Mesendoderm (in vitro differentiated cells): ENCODE measurements around the gene CEP104.

Experiments used
- DNase-seq: peaks from one replicate; pipeline ENCODE4 v3.0.0; 2013
- H2AK5ac ChIP-seq: 2 replicates; pipeline ENCODE4 v1.6.1; 2013; ENCODE audit warnings: low read length, inconsistent platforms
- H2BK120ac ChIP-seq: 2 replicates; pipeline ENCODE4 v1.6.1; 2013; ENCODE audit warnings: low read depth, mild to moderate bottlenecking, low read length, moderate library complexity, mixed read lengths
- H2BK15ac ChIP-seq: replicated peaks from 2 replicates; pipeline ENCODE4 v1.6.1; 2013; ENCODE audit warnings: low read depth, mild to moderate bottlenecking, moderate library complexity
- H2BK5ac ChIP-seq: 2 replicates; pipeline ENCODE4 v1.6.1; 2013; ENCODE audit warnings: low read length, inconsistent platforms
- H3K18ac ChIP-seq: 2 replicates; pipeline ENCODE4 v1.6.1; 2013; ENCODE audit warnings: mild to moderate bottlenecking, low read length, mixed read lengths
- H3K23ac ChIP-seq: one replicate; pipeline ENCODE4 v1.6.1; 2013; ENCODE audit warnings: low read length
- H3K27ac ChIP-seq: 2 replicates; pipeline ENCODE4 v1.5.1; 2013; ENCODE audit warnings: low read depth, mild to moderate bottlenecking, inconsistent platforms, low read length, moderate library complexity
- H3K27me3 ChIP-seq: 2 replicates; pipeline ENCODE4 v1.6.1; 2013; ENCODE audit warnings: low read length, control low read depth, mild to moderate bottlenecking, inconsistent platforms; ENCODE audit not compliant: insufficient read depth, poor library complexity
- H3K36me3 ChIP-seq: 2 replicates; pipeline ENCODE4 v1.6.1; 2013; ENCODE audit warnings: low read length, inconsistent platforms; ENCODE audit not compliant: control insufficient read depth, insufficient read depth
- H3K4ac ChIP-seq: one replicate; pipeline ENCODE4 v1.6.1; 2013; ENCODE audit warnings: low read depth, mild to moderate bottlenecking, low read length, moderate library complexity
- H3K4me1 ChIP-seq: 2 replicates; pipeline ENCODE4 v1.6.1; 2013; ENCODE audit warnings: low read depth, low read length, inconsistent platforms; ENCODE audit not compliant: control insufficient read depth
- H3K4me2 ChIP-seq: 2 replicates; pipeline ENCODE4 v1.6.1; 2013; ENCODE audit warnings: low read length
- H3K4me3 ChIP-seq: 2 replicates; pipeline ENCODE4 v1.5.1; 2013; ENCODE audit warnings: mild to moderate bottlenecking, low read length
- H3K56ac ChIP-seq: one replicate; pipeline ENCODE4 v1.6.1; 2013; ENCODE audit warnings: low read length
- H3K79me1 ChIP-seq: 2 replicates; pipeline ENCODE4 v1.6.1; 2013; ENCODE audit warnings: low read length, inconsistent platforms
- H3K79me2 ChIP-seq: 2 replicates; pipeline ENCODE4 v1.6.1; 2013; ENCODE audit warnings: mild to moderate bottlenecking, low read length; ENCODE audit not compliant: control insufficient read depth, insufficient read depth
- H3K9ac ChIP-seq: 2 replicates; pipeline ENCODE4 v1.6.1; 2013; ENCODE audit warnings: low read length, inconsistent platforms
- H4K5ac ChIP-seq: one replicate; pipeline ENCODE4 v1.6.1; 2013; ENCODE audit warnings: low read length
- H4K8ac ChIP-seq: one replicate; pipeline ENCODE4 v1.6.1; 2013; ENCODE audit warnings: low read depth, mild to moderate bottlenecking, control low read depth, low read length, moderate library complexity
- whole genome bisulfite sequencing: extraction: QIAGEN DNeasy Blood & Tissue Kit; methylation state at CpG from one replicate; pipeline ENCODE4 v1.1.7; 2013; ENCODE audit warnings: low lambda C conversion rate, missing lambda C conversion rate; ENCODE audit not compliant: insufficient coverage; ENCODE audit errors: extremely low coverage; 5-methylcytosine and 5-hydroxymethylcytosine counted together

The CEP104 gene

DNA sequence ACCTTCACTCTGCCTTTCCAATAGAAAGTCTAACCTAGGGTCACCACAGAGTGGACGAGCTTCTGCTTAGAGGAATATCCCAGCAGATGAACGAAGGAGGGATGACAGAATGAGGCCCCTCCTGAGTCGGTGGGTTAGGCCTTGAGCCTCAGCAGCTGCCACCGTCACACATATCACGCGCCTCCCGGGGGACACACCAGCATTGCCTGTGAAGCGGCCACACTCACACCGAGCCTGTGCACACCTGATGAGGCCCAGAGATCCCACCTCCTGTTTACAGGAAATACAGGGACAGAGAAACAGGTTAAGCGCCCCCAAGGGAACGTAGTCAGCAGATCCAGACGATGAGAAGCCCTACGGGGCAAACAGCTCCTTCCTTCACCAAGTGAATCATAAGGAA lies 35.6 kb downstream of the CEP104 start:
- no peak overlapping the region for H4K5ac ChIP-seq
- no peak overlapping the region for H3K4me2 ChIP-seq
- no peak for DNase-seq
- H3K27ac ChIP-seq = no peak overlapping the region
- WGBS = no CpG with 5 or more reads among the region's 13 CpGs
- no peak overlapping the region for H4K8ac ChIP-seq
- no peaks in the 10 kb centered on the region for H3K4me1 ChIP-seq
- no peak overlapping the region for H2AK5ac ChIP-seq
- H2BK120ac ChIP-seq = no peak overlapping the region
- peaks cover 3% of the 10 kb centered on the region for H3K36me3 ChIP-seq
- no peak overlapping the region for H3K9ac ChIP-seq
- H2BK15ac ChIP-seq = no peak overlapping the region
- no peak overlapping the region for H3K18ac ChIP-seq
- no peak overlapping the region for H3K56ac ChIP-seq
- H2BK5ac ChIP-seq = no peak overlapping the region
- no peaks in the 10 kb centered on the region for H3K27me3 ChIP-seq
- H3K79me2 ChIP-seq = no peaks in the 10 kb centered on the region
- no peak overlapping the region for H3K4me3 ChIP-seq
- no peaks in the 10 kb centered on the region for H3K79me1 ChIP-seq
- no peak overlapping the region for H3K4ac ChIP-seq
- no peak overlapping the region for H3K23ac ChIP-seq

DNA sequence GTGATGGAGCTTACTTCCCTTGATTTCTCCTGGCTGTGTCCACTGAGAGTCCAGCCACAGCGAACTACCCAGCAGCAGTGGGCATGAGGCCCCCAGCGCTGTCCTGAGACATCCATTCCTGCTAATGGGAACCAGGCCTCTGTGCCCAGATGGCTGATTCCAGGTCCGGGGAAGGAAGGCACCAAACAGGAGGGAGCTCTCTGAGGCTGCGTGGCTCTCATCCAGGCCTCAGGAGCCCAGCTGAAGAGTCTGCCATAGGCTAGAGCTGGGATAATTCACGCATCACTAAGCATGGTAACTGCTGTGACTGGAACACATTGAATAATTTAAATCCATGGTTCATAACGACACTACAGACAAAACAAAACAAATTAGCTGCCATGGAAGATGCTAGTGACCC lies 36.0 kb downstream of the CEP104 start:
- H3K4me1 ChIP-seq = no peaks in the 10 kb centered on the region
- H3K4me3 ChIP-seq = no peak overlapping the region
- no peak overlapping the region for H3K4ac ChIP-seq
- no peak for DNase-seq
- H3K56ac ChIP-seq = no peak overlapping the region
- no peak overlapping the region for H2BK15ac ChIP-seq
- no peak overlapping the region for H2AK5ac ChIP-seq
- no peaks in the 10 kb centered on the region for H3K79me1 ChIP-seq
- H3K9ac ChIP-seq = no peak overlapping the region
- H3K79me2 ChIP-seq = no peaks in the 10 kb centered on the region
- no peak overlapping the region for H4K8ac ChIP-seq
- peaks cover 3% of the 10 kb centered on the region for H3K36me3 ChIP-seq
- no peak overlapping the region for H3K27ac ChIP-seq
- no peak overlapping the region for H3K4me2 ChIP-seq
- no peak overlapping the region for H2BK120ac ChIP-seq
- no CpG with 5 or more reads among the region's 6 CpGs for WGBS
- H3K18ac ChIP-seq = no peak overlapping the region
- no peaks in the 10 kb centered on the region for H3K27me3 ChIP-seq
- no peak overlapping the region for H2BK5ac ChIP-seq
- H4K5ac ChIP-seq = no peak overlapping the region
- H3K23ac ChIP-seq = no peak overlapping the region

DNA sequence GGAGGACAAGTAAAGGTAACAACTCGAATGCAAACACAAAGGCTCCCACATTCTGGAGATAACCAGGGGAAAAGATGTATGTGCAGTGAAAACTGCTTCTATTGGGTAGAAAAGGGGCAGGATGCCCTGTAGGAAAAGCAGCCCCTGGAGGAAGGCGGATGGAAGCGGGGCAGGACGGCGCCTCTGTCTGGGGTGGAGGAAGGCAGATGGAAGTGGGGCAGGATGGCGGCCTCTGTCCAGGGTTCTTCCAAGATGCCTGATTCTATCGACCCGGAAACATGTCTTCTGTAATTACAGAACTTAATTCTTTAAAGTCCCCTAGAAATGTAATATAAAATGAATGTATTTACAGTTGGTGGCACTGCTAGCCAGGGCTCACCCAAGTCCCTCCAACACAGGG lies 36.7 kb downstream of the CEP104 start:
- Histone ChIP-seq H3K4me2 (no peak overlapping the region), H3K27me3 (no peaks in the 10 kb centered on the region), H3K4me3 (no peak overlapping the region), H2BK5ac (no peak overlapping the region), H4K8ac (no peak overlapping the region), H3K18ac (no peak overlapping the region), H2BK120ac (no peak overlapping the region), H3K27ac (no peak overlapping the region), H3K4ac (no peak overlapping the region), H3K79me2 (no peaks in the 10 kb centered on the region), H3K36me3 (no peaks in the 10 kb centered on the region), H3K9ac (no peak overlapping the region), H2AK5ac (no peak overlapping the region), H3K23ac (no peak overlapping the region), H3K4me1 (no peaks in the 10 kb centered on the region), H3K56ac (no peak overlapping the region), H3K79me1 (no peaks in the 10 kb centered on the region), H2BK15ac (no peak overlapping the region), H4K5ac (no peak overlapping the region)
- no CpG with 5 or more reads among the region's 8 CpGs for WGBS
- no peak for DNase-seq

DNA sequence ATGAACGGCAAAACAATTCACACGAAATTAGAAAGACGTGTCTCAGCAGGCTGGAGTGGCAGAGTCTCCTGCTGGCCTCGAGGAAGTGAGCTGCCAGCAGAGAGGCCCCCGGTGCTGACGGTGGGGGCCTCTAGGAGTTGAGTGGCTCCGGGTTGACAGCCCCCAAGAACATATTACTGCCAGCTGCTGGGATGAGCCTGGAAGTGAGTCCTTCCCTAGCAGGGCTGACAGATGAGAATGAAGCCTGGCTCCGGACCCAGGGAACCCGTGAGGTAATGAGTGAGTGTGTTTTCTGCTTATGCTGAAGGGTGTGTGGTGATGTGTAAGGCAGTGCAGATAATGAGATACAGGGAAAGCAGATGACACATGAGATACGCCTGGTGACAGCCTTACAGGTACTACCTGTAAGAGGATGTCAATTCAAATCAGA lies 37.2 kb downstream of the CEP104 start:
- no peak overlapping the region for H3K56ac ChIP-seq
- no CpG with 5 or more reads among the region's 10 CpGs for WGBS
- no peak overlapping the region for H2BK5ac ChIP-seq
- H3K4me3 ChIP-seq = no peak overlapping the region
- H3K4me2 ChIP-seq = no peak overlapping the region
- no peak overlapping the region for H2BK120ac ChIP-seq
- no peak overlapping the region for H3K18ac ChIP-seq
- H3K27ac ChIP-seq = no peak overlapping the region
- H3K27me3 ChIP-seq = no peaks in the 10 kb centered on the region
- H2BK15ac ChIP-seq = no peak overlapping the region
- H3K4ac ChIP-seq = no peak overlapping the region
- no peak overlapping the region for H4K5ac ChIP-seq
- H3K79me2 ChIP-seq = no peaks in the 10 kb centered on the region
- no peaks in the 10 kb centered on the region for H3K79me1 ChIP-seq
- no peaks in the 10 kb centered on the region for H3K36me3 ChIP-seq
- no peak overlapping the region for H3K23ac ChIP-seq
- no peak for DNase-seq
- no peak overlapping the region for H2AK5ac ChIP-seq
- H3K4me1 ChIP-seq = no peaks in the 10 kb centered on the region
- no peak overlapping the region for H3K9ac ChIP-seq
- no peak overlapping the region for H4K8ac ChIP-seq

DNA sequence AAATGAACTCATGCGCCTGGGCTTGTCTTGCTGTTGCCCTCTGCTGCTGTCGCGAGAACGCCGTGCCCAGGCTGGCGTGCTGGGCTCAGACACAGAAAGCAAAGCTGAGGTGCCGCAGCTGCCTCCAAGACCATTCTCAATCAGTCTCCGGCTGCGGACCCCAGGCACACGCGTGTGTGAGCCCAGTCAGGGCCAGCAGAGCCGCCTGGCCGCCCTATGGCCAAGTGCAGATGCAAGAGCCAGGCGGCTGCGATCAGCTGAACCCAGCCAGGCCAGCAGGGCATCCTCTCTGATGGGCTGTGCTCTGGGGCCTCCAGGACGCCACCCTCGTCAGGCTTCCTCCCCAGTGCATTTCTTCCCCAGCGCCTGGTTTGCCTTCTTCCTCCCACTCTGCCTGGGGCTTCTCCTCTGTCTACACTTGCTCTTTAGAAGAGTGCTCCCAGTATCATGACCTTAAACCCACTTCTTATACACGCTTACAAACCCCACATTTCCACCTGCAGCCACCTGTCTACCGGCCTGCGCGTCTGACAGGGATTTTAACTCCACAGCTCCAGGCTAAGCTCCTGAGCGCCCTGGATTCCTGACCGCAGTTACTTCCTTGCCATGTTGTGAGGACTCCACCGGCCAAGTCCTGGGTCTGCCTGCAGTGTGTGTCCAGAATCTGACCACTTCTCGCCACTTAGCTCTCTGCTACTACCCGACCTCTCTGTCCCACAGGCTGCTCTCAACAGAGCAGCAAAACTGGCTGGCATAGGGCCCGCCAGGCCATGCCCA lies 39.0 kb downstream of the CEP104 start:
- no peak overlapping the region for H3K9ac ChIP-seq
- no CpG with 5 or more reads among the region's 28 CpGs for WGBS
- no peaks in the 10 kb centered on the region for H3K27me3 ChIP-seq
- H2BK15ac ChIP-seq = no peak overlapping the region
- H3K23ac ChIP-seq = no peak overlapping the region
- H2AK5ac ChIP-seq = no peak overlapping the region
- H3K4me1 ChIP-seq = no peaks in the 10 kb centered on the region
- no peak overlapping the region for H4K8ac ChIP-seq
- H3K4me3 ChIP-seq = no peak overlapping the region
- no peak overlapping the region for H3K4me2 ChIP-seq
- H3K36me3 ChIP-seq = no peaks in the 10 kb centered on the region
- no peak overlapping the region for H2BK5ac ChIP-seq
- H3K79me1 ChIP-seq = no peaks in the 10 kb centered on the region
- no peak for DNase-seq
- no peak overlapping the region for H3K4ac ChIP-seq
- H2BK120ac ChIP-seq = no peak overlapping the region
- no peak overlapping the region for H3K27ac ChIP-seq
- H4K5ac ChIP-seq = no peak overlapping the region
- H3K79me2 ChIP-seq = no peaks in the 10 kb centered on the region
- no peak overlapping the region for H3K18ac ChIP-seq
- H3K56ac ChIP-seq = no peak overlapping the region
